ENCODE results near the gene SSBP3. TPM values are rescaled to one million over a fixed set of nuclear protein-coding genes. Genes with fewer than 3 reads are reported as not detected.

The SSBP3 gene
- total RNA-seq, 1 donor from 2014 or later, result 161 TPM

- no peak for TF ChIP-seq CTCF (IDR thresholded peaks at IDR 0.05; ENCODE audit: unreplicated experiment)
- peak overlapping the region; percentile 87 for H3K4me3 Mint-ChIP-seq (ENCODE audit: low read depth)
- H3K36me3 Mint-ChIP-seq (ENCODE audit: insufficient read depth), result peaks cover 28% of the 10 kb centered on the region
- no peak for DNase-seq (ENCODE audit: low spot score, unreplicated experiment)
- no peaks in the 10 kb centered on the region for H3K27me3 Mint-ChIP-seq
- peaks cover 62% of the 10 kb centered on the region for H3K4me1 Mint-ChIP-seq (ENCODE audit: low read depth)
- no peaks in the 10 kb centered on the region for H3K9me3 Mint-ChIP-seq (ENCODE audit: low read depth)
- H3K27ac Mint-ChIP-seq, result peak overlapping the region; percentile 85
Measured at GRCh38 chr1:54404939-54405897, 976 bp downstream of the SSBP3 start.

- peaks cover 56% of the 10 kb centered on the region for H3K4me1 Mint-ChIP-seq (ENCODE audit: low read depth)
- H3K27ac Mint-ChIP-seq, result peak overlapping the region; percentile 95
- H3K36me3 Mint-ChIP-seq (ENCODE audit: insufficient read depth), result peaks cover 35% of the 10 kb centered on the region
- H3K4me3 Mint-ChIP-seq (ENCODE audit: low read depth), result peak overlapping the region; percentile 87
- H3K9me3 Mint-ChIP-seq (ENCODE audit: low read depth), result no peaks in the 10 kb centered on the region
- H3K27me3 Mint-ChIP-seq, result no peaks in the 10 kb centered on the region
- TF ChIP-seq CTCF (IDR thresholded peaks at IDR 0.05; ENCODE audit: unreplicated experiment), result no peak
- DNase-seq (ENCODE audit: low spot score, unreplicated experiment), result no peak
Measured at GRCh38 chr1:54404263-54404662, 1.9 kb downstream of the SSBP3 start.

- Mint-ChIP-seq H3K4me1 (ENCODE audit: low read depth) (peaks cover 54% of the 10 kb centered on the region), H3K27ac (peak overlapping the region; percentile 95), H3K9me3 (ENCODE audit: low read depth) (no peaks in the 10 kb centered on the region), H3K4me3 (ENCODE audit: low read depth) (peak overlapping the region; percentile 87), H3K36me3 (ENCODE audit: insufficient read depth) (peaks cover 40% of the 10 kb centered on the region), H3K27me3 (no peaks in the 10 kb centered on the region)
- no peak for DNase-seq (ENCODE audit: low spot score, unreplicated experiment)
- no peak for TF ChIP-seq CTCF (IDR thresholded peaks at IDR 0.05; ENCODE audit: unreplicated experiment)
Measured at GRCh38 chr1:54403808-54404261, 2.4 kb downstream of the SSBP3 start.

GRCh38 chr1:54403405-54403804 is 2.8 kb downstream of the SSBP3 start:
- DNase-seq (ENCODE audit: low spot score, unreplicated experiment), result no peak
- no peaks in the 10 kb centered on the region for H3K27me3 Mint-ChIP-seq
- no peaks in the 10 kb centered on the region for H3K9me3 Mint-ChIP-seq (ENCODE audit: low read depth)
- peaks cover 53% of the 10 kb centered on the region for H3K4me1 Mint-ChIP-seq (ENCODE audit: low read depth)
- peaks cover 44% of the 10 kb centered on the region for H3K36me3 Mint-ChIP-seq (ENCODE audit: insufficient read depth)
- peak overlapping the region; percentile 87 for H3K4me3 Mint-ChIP-seq (ENCODE audit: low read depth)
- H3K27ac Mint-ChIP-seq, result peak overlapping the region; percentile 95
- no peak for TF ChIP-seq CTCF (IDR thresholded peaks at IDR 0.05; ENCODE audit: unreplicated experiment)

- Mint-ChIP-seq H3K4me1 (ENCODE audit: low read depth) (peaks cover 53% of the 10 kb centered on the region), H3K9me3 (ENCODE audit: low read depth) (no peaks in the 10 kb centered on the region), H3K27me3 (no peaks in the 10 kb centered on the region), H3K36me3 (ENCODE audit: insufficient read depth) (peaks cover 47% of the 10 kb centered on the region), H3K4me3 (ENCODE audit: low read depth) (peak overlapping the region; percentile 87), H3K27ac (peak overlapping the region; percentile 95)
- DNase-seq (ENCODE audit: low spot score, unreplicated experiment), result no peak
- no peak for TF ChIP-seq CTCF (IDR thresholded peaks at IDR 0.05; ENCODE audit: unreplicated experiment)
Measured at GRCh38 chr1:54402896-54403295, 3.3 kb downstream of the SSBP3 start.
